Activated T-cell treated with anti-CD3 and anti-CD28 coated beads for 1 hour (primary cell): ENCODE results near the gene MRPS9.

Source experiments
- DNase-seq: peaks from one replicate; pipeline ENCODE4 v3.0.0-alpha.2; 2020; ENCODE audit warnings: low read depth

MRPS9 gene

GRCh38 chr2:105080461-105080860 lies 42.6 kb downstream of the MRPS9 start:
- DNase-seq: no peak

GRCh38 chr2:105081006-105081601 lies 43.2 kb downstream of the MRPS9 start:
- no peak for DNase-seq

DNA sequence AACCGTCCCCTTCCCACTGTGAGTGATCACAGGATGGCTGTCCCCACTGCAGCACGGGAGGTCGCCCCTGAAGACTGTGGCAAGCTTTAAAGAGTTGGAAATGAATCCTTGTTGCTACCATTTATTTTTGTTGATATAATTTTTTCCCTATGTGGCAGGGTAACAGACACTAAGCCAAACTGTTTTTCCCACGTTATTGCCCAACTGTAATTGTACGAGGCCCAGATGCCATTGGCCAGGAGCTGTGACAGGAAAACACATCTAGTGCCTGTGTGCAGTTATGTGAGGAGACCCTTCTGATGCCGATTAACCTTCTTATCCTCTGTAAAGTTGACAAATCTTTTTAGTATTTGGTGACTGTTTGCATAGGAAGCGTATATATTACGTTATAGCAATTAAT lies 44.2 kb downstream of the MRPS9 start:
- no peak for DNase-seq

DNA sequence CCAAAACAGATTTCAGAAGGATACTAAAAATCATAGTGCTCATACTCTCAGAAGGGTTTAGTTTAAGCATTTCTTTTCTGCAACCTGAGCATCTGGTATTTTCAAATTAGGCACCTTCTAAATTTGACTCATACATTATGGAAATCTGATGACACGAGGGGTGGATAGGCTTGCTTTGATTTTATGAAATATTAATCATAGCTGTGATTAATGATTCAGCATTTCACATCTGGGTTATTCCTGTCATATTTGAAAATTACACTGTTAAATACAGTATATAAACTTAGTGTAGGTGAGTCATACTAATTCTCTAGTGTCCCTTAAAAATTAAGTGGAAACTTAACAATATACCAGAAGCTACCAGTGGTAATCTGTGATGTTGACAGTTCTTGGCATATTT lies 47.7 kb downstream of the MRPS9 start:
- DNase-seq: no peak

DNA sequence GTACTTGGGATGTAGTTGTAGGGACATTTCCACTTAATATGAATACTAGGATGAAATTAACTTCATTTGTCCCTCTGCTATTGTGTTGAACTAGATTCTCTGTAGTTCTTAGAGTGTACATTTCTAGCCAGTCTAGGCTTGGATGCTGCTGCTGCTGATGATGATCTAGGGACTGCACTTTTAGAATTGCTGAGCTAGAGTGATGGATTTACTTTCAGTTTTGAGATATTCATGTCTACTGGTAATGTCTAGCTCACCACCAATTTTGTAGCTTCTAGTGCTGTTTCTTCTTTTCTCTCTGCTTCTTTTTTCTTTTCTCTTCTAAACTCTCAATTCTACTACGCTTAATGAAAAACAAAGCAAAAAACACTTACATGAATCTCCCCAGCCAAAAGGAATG lies 49.4 kb downstream of the MRPS9 start:
- DNase-seq: no peak

GRCh38 chr2:105090091-105090490 lies 52.2 kb downstream of the MRPS9 start:
- DNase-seq: no peak

DNA sequence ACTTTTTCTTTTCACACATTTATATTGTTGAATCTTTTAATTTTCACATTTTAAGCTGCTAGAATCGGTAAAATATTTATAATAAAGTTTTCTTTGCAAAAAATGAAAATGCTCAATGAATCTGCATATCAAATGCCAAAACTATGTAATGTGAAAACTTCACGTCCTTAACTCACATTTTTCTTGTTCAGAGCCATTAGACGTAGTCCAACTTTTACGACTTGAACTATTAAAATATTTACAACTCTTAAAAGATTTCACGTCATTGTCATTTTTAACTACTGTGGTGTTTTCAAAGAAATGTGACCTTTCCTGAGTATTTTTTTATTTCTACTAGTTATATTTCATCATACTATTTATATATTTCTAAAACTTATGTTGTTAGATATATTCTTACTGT lies 54.9 kb downstream of the MRPS9 start:
- DNase-seq: no peak

GRCh38 chr2:105099153-105099552 lies 61.3 kb downstream of the MRPS9 start:
- no peak for DNase-seq

DNA sequence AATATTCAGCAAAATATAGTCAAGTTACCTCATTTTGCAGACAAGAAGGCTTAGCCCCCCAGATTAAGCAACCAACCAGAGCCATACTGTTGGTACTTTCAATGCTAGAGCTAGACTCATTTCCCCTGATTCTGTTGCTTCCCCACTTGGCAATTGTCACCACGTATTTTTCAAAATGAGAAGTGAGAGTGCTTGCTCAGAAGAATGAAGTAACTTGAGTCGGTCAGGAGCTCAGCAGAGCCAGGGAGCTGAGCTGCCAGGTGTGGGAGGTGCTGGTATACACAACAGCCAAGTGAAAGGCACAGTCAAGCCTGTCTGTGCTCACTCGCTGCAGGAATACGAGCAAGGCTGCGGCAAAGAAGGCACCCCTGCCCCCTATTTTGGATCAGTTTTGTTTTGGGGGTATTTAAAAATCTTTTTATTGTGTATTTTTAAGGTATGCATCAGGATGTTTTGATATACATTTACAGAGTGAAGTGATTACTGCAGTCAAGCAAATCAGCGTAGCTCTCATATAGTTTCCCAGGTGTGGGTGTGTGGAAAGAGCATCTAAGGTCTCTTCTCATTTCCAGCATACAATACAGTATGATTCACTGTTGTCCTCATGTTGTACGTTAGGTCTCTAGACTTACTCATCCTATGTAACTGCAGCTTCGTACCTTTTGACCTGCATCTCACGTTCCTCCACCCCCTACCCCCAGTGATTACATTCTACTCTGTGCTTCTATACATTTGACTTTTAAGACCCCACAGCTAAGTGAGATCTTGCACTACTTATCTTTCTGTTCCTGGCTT lies 62.4 kb downstream of the MRPS9 start:
- no peak for DNase-seq

DNA sequence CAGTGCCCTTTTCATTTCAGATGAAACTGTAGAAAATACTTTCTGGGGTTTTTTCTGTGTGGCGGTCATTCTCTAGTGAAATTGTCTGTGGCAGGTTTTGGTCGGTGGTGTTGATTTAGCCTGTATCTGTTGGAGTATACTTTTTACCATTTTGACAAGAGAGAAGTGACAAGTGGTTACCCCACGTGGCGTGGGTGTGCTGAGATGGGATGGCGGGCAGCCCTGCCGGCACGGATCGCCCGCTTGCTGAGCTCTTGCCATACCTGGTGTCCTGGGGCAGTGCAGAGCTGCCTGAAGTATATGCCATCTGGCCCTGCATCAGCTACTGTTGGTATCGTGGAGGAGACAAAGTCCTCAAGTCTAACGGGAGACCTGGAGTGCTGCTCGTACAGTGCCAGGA lies 64.1 kb downstream of the MRPS9 start:
- DNase-seq: no peak

- no peak for DNase-seq
Observed at GRCh38 chr2:105102963-105103421, 65.1 kb downstream of the MRPS9 start.

DNA sequence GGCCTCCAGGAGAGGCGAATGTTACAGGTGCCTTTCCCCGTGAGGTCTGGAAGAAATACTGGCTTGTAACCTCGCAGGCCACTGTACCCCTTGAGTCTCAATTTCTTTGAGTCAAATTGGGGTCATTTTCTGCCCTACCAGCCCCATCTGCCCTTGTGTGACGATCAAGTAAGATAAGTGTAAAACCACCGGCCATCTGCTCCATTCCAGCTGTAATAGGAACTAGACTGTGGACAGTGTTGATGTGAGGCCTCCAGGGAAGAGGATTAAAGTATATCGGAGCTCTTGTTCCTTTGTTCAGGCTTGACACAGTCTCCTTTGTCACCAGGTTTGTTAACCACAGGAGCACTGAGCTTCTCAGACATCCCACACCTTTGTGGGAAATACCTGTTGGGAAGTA lies 65.6 kb downstream of the MRPS9 start:
- DNase-seq: no peak

DNA sequence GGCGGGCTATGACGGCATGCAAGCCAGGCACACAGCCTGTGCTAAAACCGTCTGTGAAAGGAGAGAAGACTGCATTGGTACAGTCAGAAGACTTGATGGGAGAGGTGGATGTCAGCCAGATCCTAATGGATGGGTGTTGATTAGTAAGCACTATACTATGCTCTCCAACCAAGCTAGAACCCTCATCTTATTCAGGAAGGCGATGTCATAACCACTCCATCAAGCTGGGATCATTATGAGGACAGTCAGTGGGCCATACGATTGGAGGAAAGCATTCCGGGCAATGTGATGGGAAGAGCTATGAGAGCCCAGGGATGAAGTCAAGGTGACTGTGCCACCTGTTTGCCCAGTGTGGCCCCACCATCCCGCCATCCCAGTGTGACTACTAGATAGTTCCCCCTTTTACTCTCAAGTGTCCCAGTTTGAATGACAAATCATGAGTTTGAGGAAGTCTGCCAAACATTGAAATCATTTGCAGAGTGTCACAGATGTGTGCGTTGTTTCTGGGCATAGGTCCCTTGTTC lies 66.4 kb downstream of the MRPS9 start:
- no peak for DNase-seq

GRCh38 chr2:105110295-105110829 lies 72.5 kb downstream of the MRPS9 start:
- DNase-seq: no peak

GRCh38 chr2:105111365-105112150 lies 73.7 kb downstream of the MRPS9 start:
- DNase-seq: no peak

GRCh38 chr2:105112345-105112744 lies 74.5 kb downstream of the MRPS9 start:
- no peak for DNase-seq

DNA sequence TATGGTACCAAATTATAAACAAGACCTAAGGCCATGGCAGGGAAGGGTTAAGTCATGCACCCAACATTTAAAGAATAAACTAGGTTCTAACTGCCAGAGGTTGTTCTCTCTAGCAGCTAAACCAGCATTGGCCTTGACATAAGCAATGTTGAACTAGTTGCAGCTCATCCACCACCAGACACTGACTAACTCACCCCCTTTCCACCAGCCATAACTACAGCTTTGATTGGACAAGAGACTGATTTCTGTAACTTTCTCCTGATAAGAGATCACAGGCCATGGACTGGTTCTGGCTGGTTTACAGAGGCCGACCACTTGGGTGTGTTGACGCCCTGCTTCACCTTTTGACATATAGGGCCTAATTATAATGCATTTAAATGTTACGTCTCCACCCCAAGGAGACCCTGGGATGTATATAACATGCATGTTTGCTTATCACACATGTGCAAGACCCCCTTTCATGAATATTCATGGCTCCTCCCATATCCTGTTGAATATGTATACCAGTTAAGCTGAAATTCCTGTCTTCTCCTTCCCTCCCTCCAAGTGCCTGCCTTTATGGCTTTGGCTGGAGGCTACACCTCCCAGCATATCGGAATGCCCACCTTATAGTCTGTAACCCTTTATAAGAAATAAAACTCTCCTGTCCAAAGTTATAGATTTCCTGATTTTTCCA lies 75.9 kb downstream of the MRPS9 start:
- DNase-seq: no peak

- DNase-seq: no peak
Observed at GRCh38 chr2:105114551-105114950, 76.7 kb downstream of the MRPS9 start.

DNA sequence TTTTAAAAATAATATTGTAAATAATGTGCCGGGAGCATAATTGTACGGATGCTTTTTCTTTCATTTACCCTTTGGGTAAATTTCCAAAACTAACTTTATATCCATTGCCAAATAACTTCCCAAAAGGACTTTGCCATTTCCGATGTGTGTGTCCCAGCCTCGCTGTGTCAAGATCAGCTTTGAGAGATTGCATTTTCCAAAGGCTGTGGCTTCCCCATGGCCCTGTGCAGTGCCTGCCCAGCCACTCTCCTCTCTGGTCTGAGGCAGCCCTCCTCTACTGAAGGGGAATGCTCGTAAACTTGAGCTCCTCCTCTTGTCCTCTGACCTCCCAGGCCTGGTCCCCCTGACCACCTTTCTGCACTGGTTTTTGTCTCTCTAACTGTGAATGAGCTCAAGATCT lies 78.5 kb downstream of the MRPS9 start:
- no peak for DNase-seq

DNA sequence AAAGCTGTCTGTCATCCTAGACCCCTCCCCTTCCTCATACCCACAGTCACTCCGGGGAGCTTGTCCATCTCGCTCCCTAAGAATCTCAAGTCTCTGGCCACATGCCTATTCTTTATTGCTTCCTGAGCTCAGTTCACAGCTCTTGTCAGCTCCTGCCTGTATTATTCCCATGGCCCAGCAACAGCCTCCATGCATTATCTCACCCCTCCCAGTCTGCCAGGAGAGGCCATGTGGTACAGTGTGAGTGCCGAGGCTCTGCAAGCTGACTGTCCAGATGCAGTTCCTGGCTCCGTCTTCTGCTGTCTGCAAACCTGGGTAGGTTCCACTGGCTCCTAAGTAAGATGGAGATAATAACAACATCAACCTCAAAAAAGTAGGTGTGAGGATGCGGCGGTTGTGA lies 79.7 kb downstream of the MRPS9 start:
- no peak for DNase-seq

DNA sequence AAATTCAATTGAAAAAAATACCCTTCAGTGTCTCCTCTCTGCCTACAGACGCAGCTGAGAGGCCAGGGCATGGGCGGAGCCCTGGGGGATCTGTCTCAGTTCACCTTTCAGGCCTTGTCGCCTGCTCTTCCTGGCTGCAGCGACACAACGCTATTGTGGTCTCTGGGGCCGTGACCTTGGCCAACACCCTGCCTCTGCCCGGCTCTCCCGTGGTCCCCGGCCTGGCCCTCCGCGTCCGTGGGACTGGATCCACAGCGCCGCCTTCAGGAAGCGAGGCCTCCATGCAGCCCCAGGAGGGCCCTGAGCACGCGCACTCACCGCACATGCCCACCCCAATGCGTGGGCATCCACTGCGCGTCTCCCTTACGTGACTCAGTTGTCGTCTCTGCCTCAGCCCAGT lies 81.1 kb downstream of the MRPS9 start:
- no peak for DNase-seq

DNA sequence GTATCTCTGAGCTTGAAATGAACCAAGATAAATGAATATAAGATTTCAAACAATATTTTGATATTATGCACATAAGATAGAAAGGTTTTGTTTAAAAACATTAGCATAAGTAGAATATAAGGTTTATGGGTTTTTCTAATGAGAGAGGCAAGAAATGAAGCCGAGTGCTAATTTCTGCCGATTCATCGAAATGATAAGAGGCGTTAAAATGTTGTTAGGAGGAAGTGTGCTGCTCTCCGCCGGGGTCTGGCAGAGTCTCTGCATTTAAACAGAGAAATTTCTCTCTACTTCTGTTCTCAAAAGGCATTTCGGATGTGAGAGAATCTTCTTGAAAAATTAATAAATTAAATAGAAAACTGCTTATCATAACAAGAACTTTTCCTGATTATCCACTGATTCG lies 83.6 kb downstream of the MRPS9 start:
- DNase-seq: no peak
